ENCODE measurements around the gene EIF2D. TPM values are rescaled to one million over a fixed set of nuclear protein-coding genes. Genes with fewer than 3 reads are reported as not detected.
"Not testable (repeated sequence)": the region's sequence is repeated elsewhere in the genome, so short reads cannot be mapped to it uniquely, and the experiment has no call there.

The EIF2D gene
- total RNA-seq, 1 donor: 38.3 TPM

DNA sequence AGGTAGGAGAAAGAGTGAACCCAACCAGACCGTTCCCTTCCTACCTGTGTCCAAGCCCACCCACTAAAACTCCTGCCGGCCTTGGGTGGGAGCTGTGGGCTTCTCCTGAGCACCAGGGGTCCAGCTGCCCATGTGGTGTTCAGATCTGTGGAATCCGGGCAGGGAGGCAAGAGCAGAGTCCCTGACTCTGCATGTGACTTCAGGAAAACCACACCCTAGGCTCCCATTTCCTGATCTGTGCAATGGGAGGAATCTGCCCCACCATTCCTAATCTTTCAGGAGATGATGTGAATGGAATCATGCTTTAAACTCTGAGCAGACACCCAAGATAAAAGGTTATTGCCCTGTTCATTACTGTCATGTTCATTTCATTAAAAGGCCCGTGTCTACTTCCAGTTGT lies 27.6 kb downstream of the EIF2D start:
- Histone ChIP-seq H3K27me3 (ENCODE audit: insufficient read depth, low read length) (no peaks in the 10 kb centered on the region), H3K9me3 (ENCODE audit: low read depth, low read length) (no peaks in the 10 kb centered on the region), H3K4me3 (ENCODE audit: low read length) (no peak overlapping the region), H3K4me1 (ENCODE audit: insufficient read depth, low read length) (peaks cover 44% of the 10 kb centered on the region)

DNA sequence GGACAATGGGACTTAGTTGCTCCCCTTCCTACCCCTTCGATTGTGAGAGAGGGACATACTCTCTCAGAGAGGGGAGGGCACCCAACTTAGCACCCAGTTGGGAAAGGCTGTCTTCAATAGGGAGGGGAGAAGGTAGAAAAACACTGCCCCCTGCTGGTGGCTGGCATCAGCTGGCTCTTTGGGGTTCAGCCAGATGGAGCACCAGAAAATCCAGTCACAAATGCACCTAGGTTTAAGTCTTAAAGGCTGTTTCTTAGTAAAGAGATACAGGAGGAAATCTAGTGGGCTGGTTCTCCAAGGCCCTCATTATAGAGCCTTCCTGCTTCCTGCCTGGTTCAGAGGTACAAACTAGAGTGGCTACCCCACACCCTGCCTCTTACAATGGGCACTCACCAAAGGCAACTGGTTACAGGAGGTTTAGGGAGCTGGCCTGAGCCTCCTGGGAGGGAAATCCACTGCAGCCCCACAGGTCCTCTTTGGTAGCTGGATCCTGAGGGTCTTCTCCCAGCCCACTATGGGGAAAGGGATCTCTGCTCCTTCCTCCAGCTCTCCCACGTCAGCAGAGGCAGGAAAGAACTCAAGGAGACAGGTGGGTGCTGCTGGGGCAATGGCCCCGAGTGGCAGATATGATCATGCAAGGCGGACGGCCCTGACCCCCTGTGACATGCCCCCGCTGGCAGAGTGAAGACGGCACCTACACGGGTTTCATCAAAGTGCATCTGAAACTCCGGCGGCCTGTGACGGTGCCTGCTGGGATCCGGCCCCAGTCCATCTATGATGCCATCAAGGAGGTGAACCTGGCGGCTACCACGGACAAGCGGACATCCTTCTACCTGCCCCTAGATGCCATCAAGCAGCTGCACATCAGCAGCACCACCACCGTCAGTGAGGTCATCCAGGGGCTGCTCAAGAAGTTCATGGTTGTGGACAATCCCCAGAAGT lies 28.3 kb downstream of the EIF2D start:
- Histone ChIP-seq H3K4me3 (ENCODE audit: low read length) (no peak overlapping the region), H3K27me3 (ENCODE audit: insufficient read depth, low read length) (no peaks in the 10 kb centered on the region), H3K9me3 (ENCODE audit: low read depth, low read length) (no peaks in the 10 kb centered on the region), H3K4me1 (ENCODE audit: insufficient read depth, low read length) (peaks cover 51% of the 10 kb centered on the region)

DNA sequence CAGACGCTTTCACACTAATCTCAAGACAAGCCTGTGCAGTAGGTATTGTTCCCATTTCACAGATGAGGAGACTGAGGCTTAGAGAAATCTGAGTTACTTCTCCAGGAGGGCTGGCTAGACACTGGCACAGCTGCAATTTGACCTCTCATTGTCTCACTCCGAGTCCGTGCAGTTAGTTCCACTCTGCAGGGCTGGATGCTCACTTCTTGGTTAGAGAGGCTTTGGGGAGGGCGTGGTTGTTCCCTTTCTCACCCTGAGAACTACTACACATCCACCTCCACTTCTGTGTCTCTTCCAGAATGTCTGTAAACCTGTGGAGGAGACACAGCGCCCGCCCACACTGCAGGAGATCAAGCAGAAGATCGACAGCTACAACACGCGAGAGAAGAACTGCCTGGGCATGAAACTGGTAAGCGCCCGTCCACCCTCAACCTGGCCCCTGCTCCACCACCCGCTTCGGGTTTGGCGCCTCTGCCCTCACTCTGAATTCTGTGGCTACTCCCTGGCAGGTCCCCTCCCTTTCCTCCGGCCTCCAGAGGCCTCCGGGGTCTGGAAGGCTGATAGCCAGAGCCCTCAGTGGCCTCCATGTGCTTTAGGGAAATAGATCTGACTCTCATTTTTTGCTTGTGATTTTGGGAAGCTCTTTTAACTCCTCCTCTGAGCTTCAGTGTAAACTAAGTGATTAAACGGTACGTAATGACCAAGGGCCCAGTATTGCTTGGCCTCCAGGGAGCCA lies 29.1 kb downstream of the EIF2D start:
- peaks cover 60% of the 10 kb centered on the region for H3K4me1 ChIP-seq (ENCODE audit: insufficient read depth, low read length)
- no peak overlapping the region for H3K4me3 ChIP-seq (ENCODE audit: low read length)
- no peaks in the 10 kb centered on the region for H3K9me3 ChIP-seq (ENCODE audit: low read depth, low read length)
- H3K27me3 ChIP-seq (ENCODE audit: insufficient read depth, low read length): no peaks in the 10 kb centered on the region

DNA sequence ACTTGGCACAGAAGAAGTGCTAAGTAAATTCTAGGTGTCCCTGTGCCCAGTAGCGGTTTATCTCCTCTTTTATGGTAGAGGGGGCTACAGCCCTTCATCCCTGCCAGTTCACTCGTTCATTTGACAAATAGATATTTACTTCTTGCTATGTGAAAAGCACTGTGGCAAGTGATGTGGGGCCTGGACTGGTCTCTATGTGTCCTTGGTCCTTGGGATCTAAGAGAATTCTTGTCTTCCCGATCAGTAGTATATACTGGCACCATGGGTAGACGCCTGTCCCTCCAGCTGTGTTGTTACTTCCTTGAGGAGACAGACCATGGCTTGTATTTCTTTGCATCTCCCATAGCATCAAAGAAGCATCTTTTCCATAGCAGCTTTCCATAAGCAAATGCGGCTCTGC lies 29.7 kb downstream of the EIF2D start:
- Histone ChIP-seq H3K27me3 (ENCODE audit: insufficient read depth, low read length) (no peaks in the 10 kb centered on the region), H3K9me3 (ENCODE audit: low read depth, low read length) (no peaks in the 10 kb centered on the region), H3K4me1 (ENCODE audit: insufficient read depth, low read length) (peaks cover 66% of the 10 kb centered on the region), H3K4me3 (ENCODE audit: low read length) (no peak overlapping the region)

DNA sequence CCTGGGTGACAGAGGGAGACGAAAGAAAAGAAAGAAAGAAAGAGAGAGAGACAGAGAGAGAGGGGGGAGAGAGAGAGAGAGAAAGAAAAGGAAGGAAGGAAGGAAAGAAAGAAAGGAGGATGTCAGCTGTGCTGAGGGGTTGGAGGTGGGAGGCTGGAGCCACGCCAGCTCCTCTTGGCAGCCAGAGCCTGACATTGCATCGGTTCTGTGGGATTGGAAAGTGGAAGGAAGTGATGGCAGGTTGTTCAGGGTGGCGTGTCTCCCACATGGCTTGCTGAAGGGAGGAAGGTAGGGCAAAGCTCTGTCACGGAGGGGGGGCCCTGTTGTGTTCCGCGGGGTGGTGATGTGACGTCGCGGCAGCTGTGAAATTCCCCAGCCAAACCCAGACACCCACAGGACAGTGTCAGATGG lies 30.7 kb downstream of the EIF2D start:
- H3K9me3 ChIP-seq (ENCODE audit: low read depth, low read length): no peaks in the 10 kb centered on the region
- H3K4me3 ChIP-seq (ENCODE audit: low read length): no peak overlapping the region
- H3K27me3 ChIP-seq (ENCODE audit: insufficient read depth, low read length): no peaks in the 10 kb centered on the region
- peaks cover 75% of the 10 kb centered on the region for H3K4me1 ChIP-seq (ENCODE audit: insufficient read depth, low read length)

DNA sequence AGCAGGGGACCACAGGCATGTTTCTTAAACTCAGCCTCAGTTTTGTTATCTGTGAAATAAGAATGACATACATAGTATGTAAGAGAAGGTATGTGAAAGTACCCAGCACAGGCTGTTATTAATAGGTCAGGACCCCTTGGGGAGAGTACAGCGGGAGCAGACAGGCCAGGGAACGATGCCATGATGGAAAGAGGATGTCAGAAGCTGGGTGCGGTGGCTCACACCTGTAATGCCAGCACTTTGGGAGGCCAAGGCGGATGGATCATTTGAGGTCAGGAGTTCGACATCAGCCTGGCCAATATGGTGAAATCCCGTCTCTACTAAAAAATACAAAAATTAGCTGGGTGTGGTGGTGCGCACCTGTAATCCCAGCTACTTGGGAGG lies 31.2 kb downstream of the EIF2D start:
- H3K9me3 ChIP-seq (ENCODE audit: low read depth, low read length); H3K27me3 ChIP-seq (ENCODE audit: insufficient read depth, low read length); H3K4me3 ChIP-seq (ENCODE audit: low read length): not testable (repeated sequence)
- H3K4me1 ChIP-seq (ENCODE audit: insufficient read depth, low read length): peaks cover 80% of the 10 kb centered on the region

DNA sequence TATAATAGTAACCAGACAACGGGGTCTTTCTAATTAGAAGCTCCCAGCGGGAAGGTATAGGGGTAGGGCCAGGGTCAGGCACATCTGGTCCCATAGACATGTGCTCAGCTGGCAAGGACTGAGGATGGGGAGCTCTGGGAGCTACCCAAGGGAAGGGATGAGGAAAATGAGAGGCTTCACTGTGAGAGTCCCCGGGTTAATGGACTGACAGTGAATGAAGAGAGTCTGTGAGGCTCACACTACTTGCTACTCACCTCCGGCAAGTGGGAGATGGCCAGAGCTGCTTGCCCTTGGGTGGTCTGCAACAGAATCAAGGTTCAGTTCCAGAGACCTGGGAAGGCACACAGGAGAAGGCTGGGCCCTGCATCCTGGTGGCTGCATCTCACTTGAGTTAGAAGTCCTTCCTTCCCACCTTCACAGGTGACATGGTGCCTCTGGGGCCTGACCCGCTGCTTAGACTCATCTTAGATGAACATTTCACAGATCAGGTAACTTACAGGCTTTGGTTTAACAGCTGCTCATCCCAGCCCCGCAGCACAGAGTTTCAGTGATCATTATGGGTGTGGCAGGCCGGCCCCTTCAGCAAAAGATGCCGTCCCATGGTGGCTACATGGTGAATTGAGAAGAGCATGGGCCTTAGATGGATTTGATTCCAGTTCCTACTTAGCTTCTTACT lies 31.7 kb downstream of the EIF2D start:
- H3K27me3 ChIP-seq (ENCODE audit: insufficient read depth, low read length): no peaks in the 10 kb centered on the region
- peaks cover 85% of the 10 kb centered on the region for H3K4me1 ChIP-seq (ENCODE audit: insufficient read depth, low read length)
- H3K4me3 ChIP-seq (ENCODE audit: low read length): peak overlapping the region; percentile 8
- H3K9me3 ChIP-seq (ENCODE audit: low read depth, low read length): no peaks in the 10 kb centered on the region

DNA sequence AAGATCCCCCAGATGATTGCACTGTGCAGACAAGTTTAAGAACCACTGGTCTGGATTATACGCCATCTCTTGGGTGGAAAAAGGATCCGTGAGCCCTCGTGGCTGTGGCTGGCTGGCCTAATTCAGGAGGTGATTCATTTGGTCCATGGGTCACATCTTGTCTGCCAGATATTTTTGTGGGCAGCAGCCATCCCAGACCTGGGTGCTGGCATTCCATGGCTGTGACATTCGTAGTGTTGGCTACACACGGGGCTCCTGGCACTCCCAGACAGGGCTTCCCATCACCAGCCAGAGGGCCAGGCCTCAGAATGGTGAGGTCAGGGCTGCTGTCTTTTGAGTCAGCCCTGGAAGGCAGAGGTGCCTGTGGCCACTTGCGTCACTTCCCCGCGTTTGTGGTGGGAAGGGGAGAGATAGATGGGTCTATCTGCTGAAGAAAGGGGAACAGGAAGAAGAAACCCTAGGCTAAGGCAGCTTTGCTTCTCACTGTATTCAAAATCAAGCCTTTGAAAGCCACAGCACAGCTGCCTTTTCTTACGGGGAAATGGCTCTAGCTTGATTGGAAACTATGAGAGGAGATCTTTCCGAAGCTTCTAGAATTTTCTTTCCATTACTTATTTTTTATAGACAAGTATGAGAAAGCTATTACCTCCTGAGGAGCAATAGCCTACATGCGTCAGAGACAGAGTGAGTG lies 32.4 kb downstream of the EIF2D start:
- Histone ChIP-seq H3K9me3 (ENCODE audit: low read depth, low read length) (no peaks in the 10 kb centered on the region), H3K4me1 (ENCODE audit: insufficient read depth, low read length) (peaks cover 92% of the 10 kb centered on the region), H3K4me3 (ENCODE audit: low read length) (peak overlapping the region; percentile 8), H3K27me3 (ENCODE audit: insufficient read depth, low read length) (no peaks in the 10 kb centered on the region)

DNA sequence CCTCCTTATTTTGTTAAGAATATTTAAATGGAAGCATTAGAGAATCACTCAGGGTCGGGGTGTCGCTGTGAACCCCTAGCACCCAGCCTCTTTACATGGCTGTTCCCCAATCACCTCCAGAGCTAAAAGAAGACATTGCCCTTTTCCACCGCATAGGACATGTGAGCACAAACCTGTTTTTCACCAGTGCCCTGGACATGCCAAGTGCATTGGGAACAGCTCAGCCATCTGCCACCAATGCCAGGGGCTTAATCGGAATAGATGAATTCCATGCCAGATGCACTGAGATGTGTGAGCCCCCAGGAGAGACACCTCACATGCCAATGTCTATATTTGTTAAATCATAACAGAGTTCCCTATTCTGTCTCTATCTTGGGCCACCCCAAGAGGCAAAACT lies 33.3 kb downstream of the EIF2D start:
- no peaks in the 10 kb centered on the region for H3K9me3 ChIP-seq (ENCODE audit: low read depth, low read length)
- H3K27me3 ChIP-seq (ENCODE audit: insufficient read depth, low read length): no peaks in the 10 kb centered on the region
- H3K4me3 ChIP-seq (ENCODE audit: low read length): no peak overlapping the region
- H3K4me1 ChIP-seq (ENCODE audit: insufficient read depth, low read length): peaks cover 100% of the 10 kb centered on the region

DNA sequence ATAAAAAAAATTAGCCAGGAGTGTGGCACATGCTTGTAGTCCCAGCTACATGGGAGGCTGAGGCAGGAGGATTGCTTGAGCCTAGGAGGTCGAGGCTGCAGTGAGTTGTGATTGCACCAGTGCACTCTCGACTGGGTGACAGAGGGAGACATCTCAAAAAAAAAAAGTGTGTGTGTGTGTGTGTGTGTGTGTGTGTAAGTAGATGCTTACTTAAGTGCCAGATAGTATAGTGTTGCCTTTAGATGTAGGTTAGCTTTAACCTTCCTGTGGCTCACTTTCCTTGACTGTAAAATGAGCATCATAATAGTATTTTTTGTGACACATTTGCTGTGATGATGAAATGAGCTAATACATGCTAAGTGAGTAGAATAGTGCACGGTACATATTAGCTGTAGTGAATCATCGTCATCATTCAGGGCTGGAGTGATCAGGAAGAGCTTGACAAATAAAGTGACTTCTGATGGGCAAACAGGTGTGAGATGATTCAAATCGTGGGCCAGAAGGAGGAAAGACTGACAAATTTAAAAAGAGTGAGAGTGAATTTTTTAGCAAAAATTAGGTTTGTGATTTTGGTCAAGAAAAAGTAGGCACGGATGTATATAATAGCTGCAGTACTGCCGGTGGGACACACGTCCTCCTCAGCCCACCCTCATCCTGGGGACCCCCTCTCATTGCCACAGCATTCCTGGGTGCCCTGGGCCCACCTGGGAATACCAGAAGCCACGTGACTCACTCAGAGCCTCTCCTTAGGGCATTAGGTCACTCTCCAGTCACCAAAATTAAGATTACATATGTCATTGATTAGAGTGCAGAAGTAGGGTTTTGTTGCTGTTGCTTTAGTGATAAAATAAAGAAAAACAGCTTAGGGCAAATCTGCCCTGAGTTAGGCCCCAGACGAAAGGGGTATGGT lies 33.9 kb downstream of the EIF2D start:
- Histone ChIP-seq H3K27me3 (ENCODE audit: insufficient read depth, low read length) (no peaks in the 10 kb centered on the region), H3K9me3 (ENCODE audit: low read depth, low read length) (no peaks in the 10 kb centered on the region), H3K4me3 (ENCODE audit: low read length) (no peak overlapping the region), H3K4me1 (ENCODE audit: insufficient read depth, low read length) (peaks cover 100% of the 10 kb centered on the region)

DNA sequence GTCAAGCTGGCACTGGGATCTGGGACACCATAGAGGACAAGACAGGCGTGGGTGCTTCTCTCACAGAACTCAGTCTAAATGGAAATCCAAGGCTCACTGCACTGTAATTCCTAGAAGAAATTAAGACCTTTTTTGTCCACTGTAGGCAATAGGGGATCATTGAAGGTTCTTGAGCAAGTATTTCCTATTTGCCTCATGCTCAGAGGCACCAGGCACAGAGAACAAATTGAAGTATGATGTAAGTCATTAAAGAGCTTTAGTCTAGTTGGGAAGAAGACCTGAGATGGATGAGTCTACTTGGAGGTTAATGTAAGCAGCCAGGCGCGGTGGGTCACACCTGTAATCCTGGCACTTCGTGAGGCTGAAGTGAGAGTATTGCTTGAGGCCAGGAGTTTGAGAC lies 34.6 kb downstream of the EIF2D start:
- no peak overlapping the region for H3K4me3 ChIP-seq (ENCODE audit: low read length)
- H3K4me1 ChIP-seq (ENCODE audit: insufficient read depth, low read length): peaks cover 100% of the 10 kb centered on the region
- no peaks in the 10 kb centered on the region for H3K27me3 ChIP-seq (ENCODE audit: insufficient read depth, low read length)
- no peaks in the 10 kb centered on the region for H3K9me3 ChIP-seq (ENCODE audit: low read depth, low read length)

DNA sequence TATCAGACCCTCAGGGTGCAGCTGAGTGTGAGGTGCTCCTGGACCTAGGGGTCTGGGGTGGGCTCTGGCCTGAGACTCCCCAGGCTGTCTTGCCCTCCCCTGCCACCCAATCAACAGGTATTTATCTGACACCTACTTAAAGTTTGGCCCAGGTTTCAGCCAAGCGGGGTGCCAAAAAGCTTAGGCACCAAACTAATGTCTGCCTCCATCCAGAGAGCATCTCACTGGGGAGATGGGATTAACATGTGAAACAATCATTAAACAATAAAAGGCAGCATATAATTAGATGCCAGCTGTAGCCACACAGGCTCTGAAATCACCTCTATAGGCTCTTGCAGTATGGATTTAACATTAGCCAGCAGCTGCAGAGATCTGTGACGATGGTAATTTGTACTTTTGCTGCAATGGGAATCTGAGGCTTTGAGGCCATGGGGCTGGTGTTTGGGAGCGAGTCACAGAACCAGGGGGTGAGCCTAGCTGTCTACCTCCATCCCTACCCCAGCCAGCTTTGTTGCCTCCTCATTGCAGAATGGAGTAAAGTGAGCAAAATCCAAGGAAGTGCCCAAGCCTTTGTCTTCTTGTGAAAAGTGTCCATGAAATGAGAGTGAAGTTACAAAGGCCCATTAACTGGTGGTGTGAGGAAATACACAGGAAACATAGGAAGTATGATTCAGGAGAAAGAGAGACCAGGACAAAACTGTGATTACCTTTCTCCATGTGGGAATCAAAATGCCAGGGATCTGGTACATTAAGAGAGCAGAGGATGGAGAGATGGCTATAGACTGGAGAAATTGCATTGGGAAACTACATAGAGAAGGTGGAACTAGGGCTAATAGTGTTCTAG lies 36.1 kb downstream of the EIF2D start:
- no peaks in the 10 kb centered on the region for H3K27me3 ChIP-seq (ENCODE audit: insufficient read depth, low read length)
- H3K4me3 ChIP-seq (ENCODE audit: low read length): peak overlapping the region; percentile 7
- H3K9me3 ChIP-seq (ENCODE audit: low read depth, low read length): no peaks in the 10 kb centered on the region
- peaks cover 100% of the 10 kb centered on the region for H3K4me1 ChIP-seq (ENCODE audit: insufficient read depth, low read length)

DNA sequence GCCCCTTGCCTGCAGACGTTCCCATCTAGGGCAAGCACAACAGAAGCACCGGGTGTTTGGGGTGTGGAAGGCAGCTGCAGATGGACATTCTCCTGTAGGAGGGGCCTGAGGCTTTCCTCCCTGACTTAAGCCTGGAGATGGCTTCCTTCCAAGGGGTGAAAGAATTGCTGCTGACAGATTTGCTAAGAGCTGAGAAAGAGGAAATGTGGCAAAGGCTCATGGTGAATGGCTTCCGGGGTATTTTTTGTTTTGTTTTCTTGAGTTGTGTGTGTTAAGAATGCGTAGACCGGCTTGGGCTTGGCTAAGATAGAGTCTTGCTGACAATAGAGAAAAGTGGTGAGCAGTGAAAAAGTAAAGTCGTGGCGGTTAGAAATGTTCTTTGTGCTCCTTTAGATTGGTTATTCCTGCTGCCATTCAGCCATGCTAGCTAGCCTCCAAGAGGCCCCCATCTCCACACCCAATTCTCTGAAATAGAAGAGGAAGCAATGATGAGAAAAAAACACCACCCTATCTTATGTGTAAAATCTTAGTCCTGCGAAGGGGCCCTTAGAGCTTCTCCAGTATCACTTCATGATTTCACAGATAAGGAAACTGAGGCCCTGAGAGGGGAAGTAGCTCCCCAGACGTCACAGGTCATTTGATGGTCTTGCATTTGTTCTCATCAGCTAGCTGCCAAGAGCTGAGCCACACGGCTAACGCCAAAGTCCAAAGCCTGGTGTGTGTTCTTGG lies 36.9 kb downstream of the EIF2D start:
- H3K4me1 ChIP-seq (ENCODE audit: insufficient read depth, low read length): peaks cover 98% of the 10 kb centered on the region
- H3K9me3 ChIP-seq (ENCODE audit: low read depth, low read length): no peaks in the 10 kb centered on the region
- no peak overlapping the region for H3K4me3 ChIP-seq (ENCODE audit: low read length)

More for the DNA sequence above, 36.9 kb downstream of the EIF2D start:
- no peaks in the 10 kb centered on the region for H3K27me3 ChIP-seq (ENCODE audit: insufficient read depth, low read length)
